ENCODE results near the gene HIP1R. TPM values are rescaled to one million over a fixed set of nuclear protein-coding genes. Genes with fewer than 3 reads are reported as not detected.

The HIP1R gene
- total and polyA plus RNA-seq, 2 experiments from 2014 or later: 8.0 to 22.1 TPM

- H3K27ac Mint-ChIP-seq: no peak overlapping the region
- H3K27me3 Mint-ChIP-seq (ENCODE audit: insufficient read depth, low read depth, poor library complexity): peaks cover 41% of the 10 kb centered on the region
- no peak overlapping the region for H2AFZ ChIP-seq
- no peak overlapping the region for H3K4me2 ChIP-seq
- no peak overlapping the region for H3K27ac ChIP-seq (ENCODE audit: low read depth)
- no peak for DNase-seq (ENCODE audit: low spot score)
- no peak for TF ChIP-seq ZNF462 (CRISPR knock-in tag; IDR thresholded peaks at IDR 0.05)
- TF ChIP-seq POLR2AphosphoS5 (IDR thresholded peaks at IDR 0.05; ENCODE audit: low read depth): no peak
- no peak for TF ChIP-seq ETS1 (IDR thresholded peaks at IDR 0.05)
- TF ChIP-seq, protein P1, sequence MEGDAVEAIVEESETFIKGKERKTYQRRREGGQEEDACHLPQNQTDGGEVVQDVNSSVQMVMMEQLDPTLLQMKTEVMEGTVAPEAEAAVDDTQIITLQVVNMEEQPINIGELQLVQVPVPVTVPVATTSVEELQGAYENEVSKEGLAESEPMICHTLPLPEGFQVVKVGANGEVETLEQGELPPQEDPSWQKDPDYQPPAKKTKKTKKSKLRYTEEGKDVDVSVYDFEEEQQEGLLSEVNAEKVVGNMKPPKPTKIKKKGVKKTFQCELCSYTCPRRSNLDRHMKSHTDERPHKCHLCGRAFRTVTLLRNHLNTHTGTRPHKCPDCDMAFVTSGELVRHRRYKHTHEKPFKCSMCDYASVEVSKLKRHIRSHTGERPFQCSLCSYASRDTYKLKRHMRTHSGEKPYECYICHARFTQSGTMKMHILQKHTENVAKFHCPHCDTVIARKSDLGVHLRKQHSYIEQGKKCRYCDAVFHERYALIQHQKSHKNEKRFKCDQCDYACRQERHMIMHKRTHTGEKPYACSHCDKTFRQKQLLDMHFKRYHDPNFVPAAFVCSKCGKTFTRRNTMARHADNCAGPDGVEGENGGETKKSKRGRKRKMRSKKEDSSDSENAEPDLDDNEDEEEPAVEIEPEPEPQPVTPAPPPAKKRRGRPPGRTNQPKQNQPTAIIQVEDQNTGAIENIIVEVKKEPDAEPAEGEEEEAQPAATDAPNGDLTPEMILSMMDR (conservative IDR thresholded peaks at IDR 0.05; ENCODE audit: low read depth in 2 of 2): no peak
- TF ChIP-seq STAT1 (IDR thresholded peaks at IDR 0.05; ENCODE audit: unreplicated experiment): no peak
- no peak for TF ChIP-seq ZNF114 (CRISPR knock-in tag; IDR thresholded peaks at IDR 0.05)
- TF ChIP-seq CREB1 (CRISPR knock-in tag; IDR thresholded peaks at IDR 0.05; ENCODE audit: low read depth): no peak
- TF ChIP-seq EZH2phosphoT487 (IDR thresholded peaks at IDR 0.05; ENCODE audit: unreplicated experiment): no peak
- TF ChIP-seq, protein P2, sequence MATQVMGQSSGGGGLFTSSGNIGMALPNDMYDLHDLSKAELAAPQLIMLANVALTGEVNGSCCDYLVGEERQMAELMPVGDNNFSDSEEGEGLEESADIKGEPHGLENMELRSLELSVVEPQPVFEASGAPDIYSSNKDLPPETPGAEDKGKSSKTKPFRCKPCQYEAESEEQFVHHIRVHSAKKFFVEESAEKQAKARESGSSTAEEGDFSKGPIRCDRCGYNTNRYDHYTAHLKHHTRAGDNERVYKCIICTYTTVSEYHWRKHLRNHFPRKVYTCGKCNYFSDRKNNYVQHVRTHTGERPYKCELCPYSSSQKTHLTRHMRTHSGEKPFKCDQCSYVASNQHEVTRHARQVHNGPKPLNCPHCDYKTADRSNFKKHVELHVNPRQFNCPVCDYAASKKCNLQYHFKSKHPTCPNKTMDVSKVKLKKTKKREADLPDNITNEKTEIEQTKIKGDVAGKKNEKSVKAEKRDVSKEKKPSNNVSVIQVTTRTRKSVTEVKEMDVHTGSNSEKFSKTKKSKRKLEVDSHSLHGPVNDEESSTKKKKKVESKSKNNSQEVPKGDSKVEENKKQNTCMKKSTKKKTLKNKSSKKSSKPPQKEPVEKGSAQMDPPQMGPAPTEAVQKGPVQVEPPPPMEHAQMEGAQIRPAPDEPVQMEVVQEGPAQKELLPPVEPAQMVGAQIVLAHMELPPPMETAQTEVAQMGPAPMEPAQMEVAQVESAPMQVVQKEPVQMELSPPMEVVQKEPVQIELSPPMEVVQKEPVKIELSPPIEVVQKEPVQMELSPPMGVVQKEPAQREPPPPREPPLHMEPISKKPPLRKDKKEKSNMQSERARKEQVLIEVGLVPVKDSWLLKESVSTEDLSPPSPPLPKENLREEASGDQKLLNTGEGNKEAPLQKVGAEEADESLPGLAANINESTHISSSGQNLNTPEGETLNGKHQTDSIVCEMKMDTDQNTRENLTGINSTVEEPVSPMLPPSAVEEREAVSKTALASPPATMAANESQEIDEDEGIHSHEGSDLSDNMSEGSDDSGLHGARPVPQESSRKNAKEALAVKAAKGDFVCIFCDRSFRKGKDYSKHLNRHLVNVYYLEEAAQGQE (IDR thresholded peaks at IDR 0.05; ENCODE audit: unreplicated experiment): no peak
- no peaks in the 10 kb centered on the region for H3K9me3 Mint-ChIP-seq
- no peaks in the 10 kb centered on the region for H3K9me2 ChIP-seq (ENCODE audit: insufficient read depth)
- H4K20me1 ChIP-seq (replicated peaks; ENCODE audit: insufficient read depth): peaks cover 31% of the 10 kb centered on the region
- H3F3A ChIP-seq (replicated peaks; ENCODE audit: low read depth): no peaks in the 10 kb centered on the region
- no peak overlapping the region for H3K4me3 Mint-ChIP-seq
- peaks cover 21% of the 10 kb centered on the region for H3K27me3 ChIP-seq (ENCODE audit: insufficient read depth)
- no peak for ATAC-seq
- H3K79me2 ChIP-seq (replicated peaks; ENCODE audit: insufficient read depth): no peaks in the 10 kb centered on the region
- no peaks in the 10 kb centered on the region for H3K36me3 ChIP-seq (ENCODE audit: insufficient read depth)
- H3K4me1 ChIP-seq (ENCODE audit: insufficient read depth): no peaks in the 10 kb centered on the region
- H3K4me3 ChIP-seq: no peak overlapping the region
- H3K36me3 Mint-ChIP-seq (ENCODE audit: low read depth): peaks cover 19% of the 10 kb centered on the region
- H3K4me1 Mint-ChIP-seq: no peaks in the 10 kb centered on the region; the same call in 2 of the 3 replicates
Observed at GRCh38 chr12:122864894-122865253, 29.6 kb downstream of the HIP1R start.

Data from GM23338 (cell line).